Bronchial smooth muscle cell (primary cell): ENCODE results near the gene GPR31. TPM values are rescaled to one million over a fixed set of nuclear protein-coding genes. Genes with fewer than 3 reads are reported as not detected.

Source experiments
- total RNA-seq: library from RNA; depleted of rRNA; stranded (reverse); fragments of >200 nt; gene quantifications from 2 replicates; pipeline ENCODE4 v1.2.1, GENCODE V29; 2014

The GPR31 gene
- not detected in 2 replicates for total RNA-seq

GRCh38 chr6:167157863-167158262 is at the start of gene GPR31:
TSS of gene GPR31 (minus strand) at chr6:167157980. CDS start at chr6:167157831, 149 bp downstream.

GRCh38 chr6:167122827-167123657 is 34.7 kb downstream of the GPR31 start, which contains the start of gene CCR6:
TSS of gene CCR6 (plus strand) at chr6:167123096. CDS start at chr6:167136135, 13,039 bp downstream.

Other genes starting within 250 kb of the GPR31 start
- gene RNASET2, start 201.4 kb downstream of the GPR31 start, total RNA-seq = 21.9 and 23.9 TPM in 2 replicates
- gene CEP43, start 158.6 kb downstream of the GPR31 start, total RNA-seq = 12.6 and 15.6 TPM in 2 replicates
- not detected in 2 replicates for gene CCR6, start 34.9 kb downstream of the GPR31 start, total RNA-seq
- not detected in 2 replicates for gene UNC93A, start 133.3 kb upstream of the GPR31 start, total RNA-seq
- gene TTLL2, start 167.1 kb upstream of the GPR31 start, total RNA-seq = not detected in 2 replicates